ENCODE data around the gene PPP4C.
A peak's percentile ranks its signal among the peaks of the same experiment; 100 is the strongest.
"Not testable (repeated sequence)": the region's sequence is repeated elsewhere in the genome, so short reads cannot be mapped to it uniquely, and the experiment has no call there.

The PPP4C gene

GRCh38 chr16:30119428-30119827 lies 43.6 kb downstream of the PPP4C start:
- TF ChIP-seq CTCF (IDR thresholded peaks at IDR 0.05; ENCODE audit: control insufficient read depth, extremely low read depth, insufficient read depth) = no peak
- no peak overlapping the region for H3K4me3 ChIP-seq (ENCODE audit: low read depth, low read length)
- no peak for DNase-seq (ENCODE audit: low read depth)

- H3K4me3 ChIP-seq (ENCODE audit: low read depth, low read length) = no peak overlapping the region
- no peak for TF ChIP-seq CTCF (IDR thresholded peaks at IDR 0.05; ENCODE audit: control insufficient read depth, extremely low read depth, insufficient read depth)
- DNase-seq (ENCODE audit: low read depth) = no peak
Measured at GRCh38 chr16:30120340-30121105, 44.7 kb downstream of the PPP4C start.

GRCh38 chr16:30121741-30122571 lies 46.2 kb downstream of the PPP4C start:
- peak overlapping the region; percentile 87 for H3K4me3 ChIP-seq (ENCODE audit: low read depth, low read length)
- no peak for TF ChIP-seq CTCF (IDR thresholded peaks at IDR 0.05; ENCODE audit: control insufficient read depth, extremely low read depth, insufficient read depth)
- DNase-seq (ENCODE audit: low read depth) = no peak

GRCh38 chr16:30122604-30123160 lies 46.9 kb downstream of the PPP4C start:
- TF ChIP-seq CTCF (IDR thresholded peaks at IDR 0.05; ENCODE audit: control insufficient read depth, extremely low read depth, insufficient read depth) = no peak
- no peak for DNase-seq (ENCODE audit: low read depth)
- peak overlapping the region; percentile 87 for H3K4me3 ChIP-seq (ENCODE audit: low read depth, low read length)

GRCh38 chr16:30124985-30125379 lies 49.2 kb downstream of the PPP4C start:
- no peak overlapping the region for H3K4me3 ChIP-seq (ENCODE audit: low read depth, low read length)
- no peak for DNase-seq (ENCODE audit: low read depth)
- TF ChIP-seq CTCF (IDR thresholded peaks at IDR 0.05; ENCODE audit: control insufficient read depth, extremely low read depth, insufficient read depth) = no peak

- H3K4me3 ChIP-seq (ENCODE audit: low read depth, low read length); DNase-seq (ENCODE audit: low read depth): not testable (repeated sequence)
Measured at GRCh38 chr16:30125690-30126089, 49.9 kb downstream of the PPP4C start.

GRCh38 chr16:30127993-30128392 lies 52.2 kb downstream of the PPP4C start:
- no peak overlapping the region for H3K4me3 ChIP-seq (ENCODE audit: low read depth, low read length)
- no peak for DNase-seq (ENCODE audit: low read depth)
- TF ChIP-seq CTCF (IDR thresholded peaks at IDR 0.05; ENCODE audit: control insufficient read depth, extremely low read depth, insufficient read depth) = no peak
